ENCODE results near the gene RBBP8NL. TPM values are rescaled to one million over a fixed set of nuclear protein-coding genes. Genes with fewer than 3 reads are reported as not detected.

RBBP8NL gene
- polyA plus RNA-seq, 1 donor (not counting 4 experiments of a cell fraction or from before 2014, with no cell fraction given), result 0.13 TPM

- TF ChIP-seq EZH2 (IDR thresholded peaks at IDR 0.05; ENCODE audit: low read length) (no peak), CTCF (optimal IDR thresholded peaks at IDR 0.05 in 1 of 3, IDR thresholded peaks at IDR 0.05 in 1 of 3, conservative IDR thresholded peaks at IDR 0.05 in 1 of 3; ENCODE audit: extremely low read depth in 1 of 3, insufficient read depth in 2 of 3, low read length in 3 of 3) (no peak)
- dilution Hi-C loops (cut with MboI; ENCODE audit: extremely low pct_ligation_motif_present, low sequenced_read_pairs), result no loop called here
- Histone ChIP-seq H3K27me3 (ENCODE audit: control insufficient read depth, extremely low read depth, insufficient read depth, low read length) (no peaks in the 10 kb centered on the region), H3K9me3 (ENCODE audit: control insufficient read depth, low read depth, low read length) (no peaks in the 10 kb centered on the region), H3K27ac (ENCODE audit: control insufficient read depth, insufficient read depth, low read length) (no peak overlapping the region), H2AFZ (ENCODE audit: control insufficient read depth, low read length) (no peak overlapping the region), H3K4me1 (ENCODE audit: control insufficient read depth, extremely low read depth, insufficient read depth, low read length) (peaks cover 4% of the 10 kb centered on the region), H3K79me2 (ENCODE audit: control insufficient read depth, insufficient read depth, low read length) (peaks cover 19% of the 10 kb centered on the region), H3K9ac (ENCODE audit: control insufficient read depth, extremely low read depth, insufficient read depth, low read length) (no peak overlapping the region), H3K9me1 (ENCODE audit: control insufficient read depth, extremely low read depth, insufficient read depth, low read length) (no peaks in the 10 kb centered on the region), H3K4me2 (ENCODE audit: control insufficient read depth, extremely low read depth, insufficient read depth, low read depth, low read length) (no peak overlapping the region), H3K36me3 (ENCODE audit: control insufficient read depth in 2 of 2, extremely low read depth in 1 of 2, insufficient read depth in 2 of 2, low read length in 2 of 2) (peaks cover 20 to 23% of the 10 kb centered on the region in 2 experiments), H4K20me1 (ENCODE audit: control insufficient read depth, extremely low read depth, insufficient read depth, low read length) (peaks cover 10% of the 10 kb centered on the region), H3K4me3 (ENCODE audit: control insufficient read depth in 2 of 3, extremely low read depth in 1 of 3, insufficient read depth in 2 of 3, low read depth in 1 of 3, low read length in 3 of 3) (no peak overlapping the region)
- DNase-seq (ENCODE audit: low read depth, low spot score) (no peak), FAIRE-seq (no peak)
Observed at GRCh38 chr20:62393335-62393665, 34.0 kb downstream of the RBBP8NL start.

- Histone ChIP-seq H3K27ac (ENCODE audit: control insufficient read depth, insufficient read depth, low read length) (no peak overlapping the region), H3K9ac (ENCODE audit: control insufficient read depth, extremely low read depth, insufficient read depth, low read length) (no peak overlapping the region), H3K4me3 (ENCODE audit: control insufficient read depth in 2 of 3, extremely low read depth in 1 of 3, insufficient read depth in 2 of 3, low read depth in 1 of 3, low read length in 3 of 3) (no peak overlapping the region), H2AFZ (ENCODE audit: control insufficient read depth, low read length) (no peak overlapping the region), H4K20me1 (ENCODE audit: control insufficient read depth, extremely low read depth, insufficient read depth, low read length) (peaks cover 10% of the 10 kb centered on the region), H3K36me3 (ENCODE audit: control insufficient read depth in 2 of 2, extremely low read depth in 1 of 2, insufficient read depth in 2 of 2, low read length in 2 of 2) (peaks cover 23 to 25% of the 10 kb centered on the region in 2 experiments), H3K4me1 (ENCODE audit: control insufficient read depth, extremely low read depth, insufficient read depth, low read length) (peaks cover 9% of the 10 kb centered on the region), H3K4me2 (ENCODE audit: control insufficient read depth, extremely low read depth, insufficient read depth, low read depth, low read length) (no peak overlapping the region), H3K79me2 (ENCODE audit: control insufficient read depth, insufficient read depth, low read length) (peaks cover 25% of the 10 kb centered on the region), H3K9me1 (ENCODE audit: control insufficient read depth, extremely low read depth, insufficient read depth, low read length) (no peaks in the 10 kb centered on the region), H3K27me3 (ENCODE audit: control insufficient read depth, extremely low read depth, insufficient read depth, low read length) (no peaks in the 10 kb centered on the region), H3K9me3 (ENCODE audit: control insufficient read depth, low read depth, low read length) (no peaks in the 10 kb centered on the region)
- FAIRE-seq (no peak), DNase-seq (ENCODE audit: low read depth, low spot score) (no peak)
- TF ChIP-seq EZH2 (IDR thresholded peaks at IDR 0.05; ENCODE audit: low read length), result no peak
- dilution Hi-C loops (cut with MboI; ENCODE audit: extremely low pct_ligation_motif_present, low sequenced_read_pairs), result no loop called here
Observed at GRCh38 chr20:62392621-62393334, 34.6 kb downstream of the RBBP8NL start.

- no peaks in the 10 kb centered on the region for H3K9me3 ChIP-seq (ENCODE audit: control insufficient read depth, low read depth, low read length)
- no peak for DNase-seq (ENCODE audit: low read depth, low spot score)
- dilution Hi-C loops (cut with MboI; ENCODE audit: extremely low pct_ligation_motif_present, low sequenced_read_pairs), result no loop called here
- H3K27ac ChIP-seq (ENCODE audit: control insufficient read depth, insufficient read depth, low read length), result no peak overlapping the region
- peaks cover 32% of the 10 kb centered on the region for H3K79me2 ChIP-seq (ENCODE audit: control insufficient read depth, insufficient read depth, low read length)
- H3K36me3 ChIP-seq (ENCODE audit: control insufficient read depth in 2 of 2, extremely low read depth in 1 of 2, insufficient read depth in 2 of 2, low read length in 2 of 2), result peaks cover 23 to 25% of the 10 kb centered on the region in 2 experiments
- no peak overlapping the region for H2AFZ ChIP-seq (ENCODE audit: control insufficient read depth, low read length)
- no peak for FAIRE-seq
- H3K9ac ChIP-seq (ENCODE audit: control insufficient read depth, extremely low read depth, insufficient read depth, low read length), result no peak overlapping the region
- H3K9me1 ChIP-seq (ENCODE audit: control insufficient read depth, extremely low read depth, insufficient read depth, low read length), result no peaks in the 10 kb centered on the region
- H3K4me3 ChIP-seq (ENCODE audit: control insufficient read depth in 2 of 3, extremely low read depth in 1 of 3, insufficient read depth in 2 of 3, low read depth in 1 of 3, low read length in 3 of 3), result no peak overlapping the region
- H3K4me2 ChIP-seq (ENCODE audit: control insufficient read depth, extremely low read depth, insufficient read depth, low read depth, low read length), result no peak overlapping the region
- peaks cover 12% of the 10 kb centered on the region for H3K4me1 ChIP-seq (ENCODE audit: control insufficient read depth, extremely low read depth, insufficient read depth, low read length)
- no peak for TF ChIP-seq EZH2 (IDR thresholded peaks at IDR 0.05; ENCODE audit: low read length)
- no peak for TF ChIP-seq CTCF (optimal IDR thresholded peaks at IDR 0.05 in 1 of 3, IDR thresholded peaks at IDR 0.05 in 1 of 3, conservative IDR thresholded peaks at IDR 0.05 in 1 of 3; ENCODE audit: extremely low read depth in 1 of 3, insufficient read depth in 2 of 3, low read length in 3 of 3)
- no peaks in the 10 kb centered on the region for H3K27me3 ChIP-seq (ENCODE audit: control insufficient read depth, extremely low read depth, insufficient read depth, low read length)
- peaks cover 10% of the 10 kb centered on the region for H4K20me1 ChIP-seq (ENCODE audit: control insufficient read depth, extremely low read depth, insufficient read depth, low read length)
Observed at GRCh38 chr20:62392077-62392418, 35.3 kb downstream of the RBBP8NL start.
